ENCODE results near the gene LARP1. TPM values are rescaled to one million over a fixed set of nuclear protein-coding genes. Genes with fewer than 3 reads are reported as not detected.

LARP1 gene
- 100 to 1,000 TPM; 203 to 213 TPM for total RNA-seq

DNA sequence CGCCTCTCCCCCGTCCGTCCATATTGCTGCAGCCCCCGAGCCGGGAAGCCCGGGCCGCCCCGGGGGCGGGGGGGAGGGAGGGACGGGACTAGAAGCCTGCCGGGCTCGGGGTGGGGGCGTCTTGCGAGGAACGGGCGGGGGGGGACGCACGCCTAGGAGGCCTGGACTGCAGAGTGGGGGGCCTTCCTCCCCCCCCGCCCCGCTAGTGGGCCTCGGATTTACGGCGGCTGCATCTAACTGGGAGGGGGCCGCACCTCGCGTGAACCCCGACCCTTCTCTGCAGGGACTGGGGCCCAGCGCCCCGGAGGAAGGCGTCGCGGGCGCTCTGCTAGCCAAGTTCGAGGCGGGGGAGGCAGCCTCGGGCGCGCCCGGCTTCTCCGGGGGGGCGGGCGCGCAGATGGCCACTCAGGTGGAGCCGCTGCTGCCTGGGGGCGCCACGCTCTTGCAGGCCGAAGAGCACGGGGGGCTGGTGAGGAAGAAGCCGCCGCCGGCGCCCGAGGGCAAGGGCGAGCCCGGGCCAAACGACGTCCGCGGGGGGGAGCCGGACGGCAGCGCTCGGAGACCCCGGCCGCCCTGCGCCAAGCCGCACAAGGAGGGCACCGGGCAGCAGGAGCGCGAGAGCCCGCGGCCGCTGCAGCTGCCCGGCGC is at the start of gene LARP1:
LARP1 (plus strand) TSS at position 17 of the 648 bp plus-strand sequence; CDS start at position 398, 381 bp downstream.
- H3K4me3 Mint-ChIP-seq = peak within 1 kb of the TSS; percentile 95
- H3K27ac Mint-ChIP-seq = peak within 1 kb of the TSS; percentile 95
- CTCF ChIA-PET = no interaction called here
- H3K36me3 Mint-ChIP-seq (ENCODE audit: low read depth) = peaks cover 9% of the 10 kb centered on the region
- peaks cover 43% of the 10 kb centered on the region for H3K4me1 Mint-ChIP-seq
- DNase-seq = peak; percentile 25
- no peaks in the 10 kb centered on the region for H3K27me3 Mint-ChIP-seq
- POLR2A ChIA-PET = no interaction called here
- no peaks in the 10 kb centered on the region for H3K9me3 Mint-ChIP-seq

- Mint-ChIP-seq H3K4me3 (no peak overlapping the region), H3K4me1 (no peaks in the 10 kb centered on the region), H3K27ac (no peak overlapping the region), H3K27me3 (no peaks in the 10 kb centered on the region), H3K9me3 (no peaks in the 10 kb centered on the region), H3K36me3 (ENCODE audit: low read depth) (no peaks in the 10 kb centered on the region)
- DNase-seq = no peak
- POLR2A ChIA-PET = no interaction called here
- CTCF ChIA-PET = interaction anchor here (0.6 kb wide), 1 partner anchor 541 kb away, joined by 6 read pairs; no protein-coding TSS in a partner anchor
These were observed 48.8 kb upstream of the LARP1 start for GRCh38 chr5:154706416-154706815.

DNA sequence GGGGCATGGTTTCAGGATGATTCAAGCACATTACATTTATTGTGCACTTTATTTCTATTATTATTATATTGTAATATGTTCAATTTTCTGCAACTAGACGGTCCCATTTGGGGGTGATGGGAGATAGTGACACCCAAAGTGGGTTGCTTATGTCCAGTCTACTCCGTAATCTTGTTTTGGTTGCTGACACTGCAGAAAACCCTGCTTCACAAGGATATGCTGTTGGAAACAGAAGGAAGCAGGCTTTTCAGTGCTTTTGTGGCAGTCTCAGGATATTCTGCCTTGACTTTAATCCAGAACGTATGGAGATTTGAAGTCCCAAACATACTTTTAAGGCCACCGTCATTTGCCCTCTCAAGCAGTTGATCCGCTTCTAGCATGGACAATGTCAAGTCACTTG is 47.5 kb upstream of the LARP1 start:
- H3K36me3 Mint-ChIP-seq (ENCODE audit: low read depth) = no peaks in the 10 kb centered on the region
- POLR2A ChIA-PET = no interaction called here
- H3K4me3 Mint-ChIP-seq = no peak overlapping the region
- no peaks in the 10 kb centered on the region for H3K9me3 Mint-ChIP-seq
- no peak overlapping the region for H3K27ac Mint-ChIP-seq
- CTCF ChIA-PET = no interaction called here
- no peaks in the 10 kb centered on the region for H3K4me1 Mint-ChIP-seq
- no peak for DNase-seq
- no peaks in the 10 kb centered on the region for H3K27me3 Mint-ChIP-seq

GRCh38 chr5:154708207-154708606 is 47.0 kb upstream of the LARP1 start:
- DNase-seq = no peak
- no peak overlapping the region for H3K27ac Mint-ChIP-seq
- CTCF ChIA-PET = no interaction called here
- no peaks in the 10 kb centered on the region for H3K27me3 Mint-ChIP-seq
- no peaks in the 10 kb centered on the region for H3K36me3 Mint-ChIP-seq (ENCODE audit: low read depth)
- H3K4me3 Mint-ChIP-seq = no peak overlapping the region
- peaks cover 1% of the 10 kb centered on the region for H3K4me1 Mint-ChIP-seq
- POLR2A ChIA-PET = no interaction called here
- no peaks in the 10 kb centered on the region for H3K9me3 Mint-ChIP-seq

DNA sequence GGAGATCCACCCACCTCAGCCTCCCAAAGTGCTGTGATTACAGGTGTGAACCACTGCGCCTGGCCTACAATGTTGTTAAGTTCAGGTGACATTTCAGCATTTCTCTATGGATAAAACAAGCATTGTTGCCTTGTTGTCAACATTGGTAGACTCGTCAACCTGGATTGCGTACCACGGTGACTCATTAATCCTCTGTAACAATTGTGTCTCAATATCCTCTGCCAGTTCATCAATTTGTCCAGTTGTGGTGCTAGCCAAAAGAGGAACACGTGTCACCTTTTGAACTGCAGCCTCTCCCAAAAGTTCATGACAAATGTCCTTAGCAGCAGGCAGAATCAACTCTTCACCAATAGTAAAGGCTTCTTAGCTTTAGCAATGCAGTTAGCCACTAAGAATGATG is 46.3 kb upstream of the LARP1 start:
- Mint-ChIP-seq H3K9me3 (no peaks in the 10 kb centered on the region), H3K27me3 (no peaks in the 10 kb centered on the region), H3K4me3 (no peak overlapping the region), H3K36me3 (ENCODE audit: low read depth) (no peaks in the 10 kb centered on the region), H3K27ac (no peak overlapping the region), H3K4me1 (peaks cover 8% of the 10 kb centered on the region)
- ChIA-PET CTCF (no interaction called here), POLR2A (no interaction called here)
- DNase-seq = no peak

- CTCF ChIA-PET = no interaction called here
- no peak for DNase-seq
- Mint-ChIP-seq H3K27ac (no peak overlapping the region), H3K4me1 (peaks cover 16% of the 10 kb centered on the region), H3K9me3 (no peaks in the 10 kb centered on the region), H3K4me3 (no peak overlapping the region), H3K27me3 (no peaks in the 10 kb centered on the region), H3K36me3 (ENCODE audit: low read depth) (no peaks in the 10 kb centered on the region)
- POLR2A ChIA-PET = no interaction called here
These were observed 45.5 kb upstream of the LARP1 start for GRCh38 chr5:154709368-154710305.

- DNase-seq = no peak
- CTCF ChIA-PET = interaction anchor here (1.0 to 1.8 kb wide), 2 partner anchors 12 to 37 kb away, joined by 3 to 4 read pairs; no protein-coding TSS in a partner anchor
- Mint-ChIP-seq H3K9me3 (no peaks in the 10 kb centered on the region), H3K4me3 (no peak overlapping the region), H3K27ac (no peak overlapping the region), H3K27me3 (no peaks in the 10 kb centered on the region), H3K4me1 (peaks cover 22% of the 10 kb centered on the region), H3K36me3 (ENCODE audit: low read depth) (no peaks in the 10 kb centered on the region)
- POLR2A ChIA-PET = interaction anchor here (0.5 kb wide), 1 partner anchor 31 kb away, joined by 13 read pairs; no protein-coding TSS in a partner anchor
These were observed 42.4 kb upstream of the LARP1 start for GRCh38 chr5:154712518-154713437.

DNA sequence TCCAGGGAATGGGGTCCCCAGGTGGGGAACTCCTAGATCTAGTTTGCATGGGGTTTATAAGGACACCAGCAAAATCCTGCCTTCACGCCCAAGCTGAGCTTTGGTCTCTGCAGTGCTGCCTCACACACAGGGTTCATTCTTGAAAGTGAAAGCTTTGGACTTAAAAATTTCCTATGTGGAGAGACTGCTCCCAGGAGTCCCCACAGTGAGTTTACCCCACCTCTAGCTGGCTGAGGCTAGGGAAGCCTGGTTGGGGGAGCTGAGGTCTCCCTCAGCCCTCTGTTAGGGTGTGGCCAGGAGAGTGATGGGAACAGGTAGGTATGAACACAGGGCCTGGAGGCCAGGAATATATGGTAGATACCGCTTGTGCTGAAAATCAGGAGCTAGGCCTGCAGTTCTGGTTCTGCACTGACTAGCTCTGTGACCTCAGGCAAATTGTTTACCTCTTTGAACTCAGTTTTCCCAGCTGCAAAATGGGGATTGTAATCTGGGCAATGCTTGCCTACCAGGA is 41.5 kb upstream of the LARP1 start:
- no peak for DNase-seq
- Mint-ChIP-seq H3K4me1 (peaks cover 22% of the 10 kb centered on the region), H3K27me3 (no peaks in the 10 kb centered on the region), H3K9me3 (no peaks in the 10 kb centered on the region), H3K36me3 (ENCODE audit: low read depth) (no peaks in the 10 kb centered on the region), H3K27ac (no peak overlapping the region), H3K4me3 (no peak overlapping the region)
- ChIA-PET POLR2A (no interaction called here), CTCF (interaction anchor here (0.7 to 1.8 kb wide), 3 partner anchors 11 to 64 kb away, joined by 3 to 4 read pairs (median 3); no protein-coding TSS in a partner anchor)

DNA sequence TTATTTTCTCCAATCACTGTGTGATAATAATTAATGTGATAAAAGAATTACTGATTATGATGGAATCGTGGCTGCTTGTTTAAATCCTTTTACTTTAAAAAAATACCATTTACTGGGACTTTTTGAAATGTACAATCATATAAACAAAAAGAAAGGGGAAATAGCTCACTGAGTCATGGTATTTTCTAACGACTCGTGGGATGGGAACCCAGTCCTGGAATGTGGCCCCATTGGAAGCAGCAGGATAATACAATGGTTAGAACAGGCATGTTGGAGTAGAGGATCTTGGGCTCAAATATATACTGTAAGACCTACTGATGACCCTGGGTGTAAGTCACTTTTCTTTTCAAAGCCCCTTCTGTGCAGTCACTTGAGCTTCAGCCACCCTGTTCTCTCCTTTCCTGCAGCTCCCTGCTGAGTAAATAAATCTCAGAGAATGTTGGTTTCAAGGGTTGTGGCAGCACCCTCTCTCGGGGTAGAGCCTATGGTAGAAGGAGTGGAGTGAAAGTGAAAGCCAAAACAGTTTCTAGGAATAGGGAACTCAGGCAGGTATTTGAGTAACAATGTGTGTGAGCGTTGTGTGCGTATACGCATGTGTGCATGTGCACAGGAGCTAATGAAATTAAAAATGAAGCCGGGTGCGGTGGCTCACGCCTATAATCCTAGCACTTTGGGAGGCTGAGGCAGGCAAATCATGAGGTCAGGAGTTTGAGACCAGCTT is 40.8 kb upstream of the LARP1 start:
- H3K27ac Mint-ChIP-seq = peak overlapping the region; percentile 81
- peak overlapping the region; percentile 20 for H3K4me3 Mint-ChIP-seq
- CTCF ChIA-PET = interaction anchor here (0.7 to 1.1 kb wide), 3 partner anchors 50 to 213 kb away, joined by 3 read pairs; no protein-coding TSS in a partner anchor
- H3K9me3 Mint-ChIP-seq = no peaks in the 10 kb centered on the region
- DNase-seq = peak; percentile 43
- no peaks in the 10 kb centered on the region for H3K36me3 Mint-ChIP-seq (ENCODE audit: low read depth)
- H3K4me1 Mint-ChIP-seq = peaks cover 22% of the 10 kb centered on the region
- no peaks in the 10 kb centered on the region for H3K27me3 Mint-ChIP-seq
- POLR2A ChIA-PET = interaction anchor here (0.7 kb wide), 1 partner anchor 15 kb away, joined by 3 read pairs; no protein-coding TSS in a partner anchor

- H3K9me3 Mint-ChIP-seq = no peaks in the 10 kb centered on the region
- ChIA-PET POLR2A (no interaction called here), CTCF (no interaction called here)
- H3K27ac Mint-ChIP-seq = no peak overlapping the region
- no peaks in the 10 kb centered on the region for H3K4me1 Mint-ChIP-seq
- no peak overlapping the region for H3K4me3 Mint-ChIP-seq
- H3K27me3 Mint-ChIP-seq = no peaks in the 10 kb centered on the region
- DNase-seq = no peak
- H3K36me3 Mint-ChIP-seq (ENCODE audit: low read depth) = no peaks in the 10 kb centered on the region
These were observed 33.6 kb upstream of the LARP1 start for GRCh38 chr5:154721481-154722058.

- no peak for DNase-seq
- Mint-ChIP-seq H3K36me3 (ENCODE audit: low read depth) (no peaks in the 10 kb centered on the region), H3K9me3 (no peaks in the 10 kb centered on the region), H3K4me1 (no peaks in the 10 kb centered on the region), H3K27ac (no peak overlapping the region), H3K4me3 (no peak overlapping the region), H3K27me3 (peaks cover under 1% of the 10 kb centered on the region)
- POLR2A ChIA-PET = no interaction called here
- CTCF ChIA-PET = no interaction called here
These were observed 33.1 kb upstream of the LARP1 start for GRCh38 chr5:154722097-154722496.

- POLR2A ChIA-PET = no interaction called here
- no peak for DNase-seq
- H3K4me1 Mint-ChIP-seq = no peaks in the 10 kb centered on the region
- H3K27ac Mint-ChIP-seq = no peak overlapping the region
- H3K4me3 Mint-ChIP-seq = no peak overlapping the region
- CTCF ChIA-PET = no interaction called here
- peaks cover 2% of the 10 kb centered on the region for H3K27me3 Mint-ChIP-seq
- H3K36me3 Mint-ChIP-seq (ENCODE audit: low read depth) = no peaks in the 10 kb centered on the region
- H3K9me3 Mint-ChIP-seq = no peaks in the 10 kb centered on the region
These were observed 32.2 kb upstream of the LARP1 start for GRCh38 chr5:154722936-154723335.

All from activated CD4-positive, alpha-beta T cell treated with anti-CD3 and anti-CD28 coated beads, Interleukin-2, amount 10 ng/mL, durations not matched to agents 7 days and 5 days (primary cell).